ENCODE data around the gene OR1J1.

The OR1J1 gene

GRCh38 chr9:122444041-122444733, 33.5 kb downstream of the OR1J1 start:
- no peak for DNase-seq

GRCh38 chr9:122442568-122442967, 35.2 kb downstream of the OR1J1 start:
- DNase-seq, result no peak
